Naive thymus-derived CD4-positive, alpha-beta T cell (primary cell): ENCODE data around the gene BNIP5. TPM values are rescaled to one million over a fixed set of nuclear protein-coding genes. Genes with fewer than 3 reads are reported as not detected.

ENCODE experiments used
- ATAC-seq: fragments of 150-1000 bp; cut with Tn5 transposase; 2 replicates; pipeline ENCODE4 v1.10.0; 2021; ENCODE audit warnings: mild to moderate bottlenecking, moderate library complexity
- CTCF ChIA-PET: fragments of 350-600 bp; sonication (Branson Sonifier 250); formaldehyde crosslinking; loops from one replicate; lab custom pipeline; 2021; ENCODE audit warnings: antibody characterized with exemption; lab: Charles Lee
- POLR2A ChIA-PET: fragments of 350-600 bp; sonication (Branson Sonifier 250); formaldehyde crosslinking; loops from one replicate; lab custom pipeline; 2021; ENCODE audit warnings: antibody characterized with exemption, inconsistent platforms; lab: Charles Lee
- DNase-seq, 9 donors: peaks; one replicate each; pipeline versions ENCODE4 v3.0.0 to v3.0.0-alpha.2; 2020 to 2022; ENCODE audit warnings: mixed read lengths in 1 of 9
- H3K27ac ChIP-seq: one replicate; pipeline ENCODE4 v1.7.0; 2013; ENCODE audit warnings: mild to moderate bottlenecking, low read depth, low read length, moderate library complexity
- H3K27me3 ChIP-seq, 2 donors: one replicate each; pipeline ENCODE4 v1.7.0; 2013; ENCODE audit warnings: low read length in 2 of 2, mild to moderate bottlenecking in 2 of 2, moderate library complexity in 2 of 2; ENCODE audit not compliant: control insufficient read depth in 2 of 2, insufficient read depth in 2 of 2
- H3K36me3 ChIP-seq, 3 experiments: 1 replicate in 2 of 3; 2 replicates in 1 of 3; pipeline ENCODE4 v1.7.0; 2013; ENCODE audit warnings: low read length in 3 of 3, mild to moderate bottlenecking in 3 of 3, moderate library complexity in 1 of 3; ENCODE audit not compliant: insufficient read depth in 3 of 3, control insufficient read depth in 2 of 3
- H3K4me1 ChIP-seq, 2 donors: one replicate each; pipeline ENCODE4 v1.7.0; 2013; ENCODE audit warnings: low read length in 2 of 2, mild to moderate bottlenecking in 2 of 2, moderate library complexity in 1 of 2; ENCODE audit not compliant: control insufficient read depth in 2 of 2, insufficient read depth in 2 of 2
- H3K4me3 ChIP-seq: 2 replicates; pipeline ENCODE4 v1.7.0; 2013; ENCODE audit warnings: mild to moderate bottlenecking, low read length
- H3K9me3 ChIP-seq, 3 experiments: 1 replicate in 2 of 3; 2 replicates in 1 of 3; pipeline ENCODE4 v1.7.0; 2013; ENCODE audit warnings: low read length in 3 of 3; ENCODE audit not compliant: control insufficient read depth in 2 of 3
- H3K27ac Mint-ChIP-seq, 9 donors: one replicate each; pipeline ENCODE4 v1.8.0; 2020 to 2022; ENCODE audit warnings: mixed read lengths in 9 of 9, mild to moderate bottlenecking in 8 of 9, moderate library complexity in 5 of 9, inconsistent platforms in 2 of 9
- H3K27me3 Mint-ChIP-seq, 5 donors: one replicate each; pipeline ENCODE4 v1.8.0; 2021 to 2022; ENCODE audit warnings: mixed read lengths in 5 of 5, mild to moderate bottlenecking in 1 of 5
- H3K36me3 Mint-ChIP-seq, 5 donors: one replicate each; pipeline ENCODE4 v1.8.0; 2020 to 2022; ENCODE audit warnings: mixed read lengths in 5 of 5, mild to moderate bottlenecking in 3 of 5, inconsistent platforms in 1 of 5
- H3K4me1 Mint-ChIP-seq, 7 donors: one replicate each; pipeline ENCODE4 v1.8.0; 2020 to 2022; ENCODE audit warnings: mixed read lengths in 7 of 7, mild to moderate bottlenecking in 3 of 7, inconsistent platforms in 1 of 7
- H3K4me3 Mint-ChIP-seq, 10 donors: one replicate each; pipeline ENCODE4 v1.8.0; 2020 to 2022; ENCODE audit warnings: mild to moderate bottlenecking in 10 of 10, mixed read lengths in 10 of 10, moderate library complexity in 6 of 10, inconsistent platforms in 2 of 10
- H3K9me3 Mint-ChIP-seq, 11 donors: one replicate each; pipeline ENCODE4 v1.8.0; 2020 to 2022; ENCODE audit warnings: mixed read lengths in 11 of 11, mild to moderate bottlenecking in 4 of 11, inconsistent platforms in 1 of 11, moderate library complexity in 1 of 11
- intact Hi-C, 2 donors: fragments of 100-400 bp; cut with micrococcal nuclease; formaldehyde crosslinking; loops; one replicate each; pipeline ENCODE4 v1.15.1; 2023
- polyA plus RNA-seq, 2 donors: library from polyadenylated mRNA; unstranded; fragments of 300-500 nt; fragmentation: Illumina TruSeq; gene quantifications; one replicate each; pipeline ENCODE4 v1.2.3, GENCODE V29; 2021
- total RNA-seq, 6 experiments: library from RNA in 5 of 6; stranded (reverse) in 5 of 6; gene quantifications; 1 replicate in 5 of 6; 2 replicates in 1 of 6; pipeline ENCODE4 v1.2.3 and lab custom pipeline; 2021 to 2026

The BNIP5 gene
- total and polyA plus RNA-seq, 7 experiments from 2014 or later, result 0.05 TPM; not detected in 6

DNA sequence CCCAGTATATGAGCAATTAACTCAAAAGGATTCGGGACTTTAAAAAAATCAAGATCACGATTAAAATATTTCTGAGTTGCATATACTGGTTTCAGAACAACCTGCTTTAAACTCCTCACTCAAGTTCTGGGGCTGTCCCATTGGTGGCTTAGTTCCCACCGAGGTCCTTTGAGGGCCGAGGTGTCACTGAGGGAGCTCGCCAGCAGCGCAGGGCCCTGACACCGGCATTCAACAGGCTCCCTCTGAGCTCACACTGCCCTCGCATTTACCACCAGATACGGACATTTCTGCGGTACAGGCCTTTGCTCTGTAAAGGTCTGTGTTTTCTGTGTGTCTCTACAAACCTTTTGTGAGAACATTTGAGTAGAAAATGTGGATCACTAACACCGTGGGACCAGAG is 24.4 kb upstream of the BNIP5 start:
- no peak overlapping the region for H3K27ac ChIP-seq
- H3K36me3 ChIP-seq, result no peaks in the 10 kb centered on the region
- ATAC-seq (no peak), DNase-seq (no peak)
- no peaks in the 10 kb centered on the region for H3K27me3 ChIP-seq
- Mint-ChIP-seq H3K4me1 (peaks cover 0 to 30% (median 4%) of the 10 kb centered on the region in 7 donors), H3K36me3 (peaks cover 0 to 4% (median 0%) of the 10 kb centered on the region in 5 donors), H3K27ac (peak overlapping the region in 1 of 9 donors; percentile 24), H3K4me3 (no peak overlapping the region), H3K9me3 (no peaks in the 10 kb centered on the region), H3K27me3 (peaks cover 0 to 11% (median 4%) of the 10 kb centered on the region in 5 donors)
- no peaks in the 10 kb centered on the region for H3K9me3 ChIP-seq
- H3K4me3 ChIP-seq, result no peak overlapping the region
- POLR2A ChIA-PET, result no interaction called here
- peaks cover 4 to 6% of the 10 kb centered on the region in 2 donors for H3K4me1 ChIP-seq
- CTCF ChIA-PET, result interaction anchor here (0.7 to 1.4 kb wide), 3 partner anchors 20 to 698 kb away, joined by 3 to 4 read pairs (median 4); no protein-coding TSS in a partner anchor
- intact Hi-C loops, result loop anchor here (2.0 kb wide), 4 partner anchors 230 to 838 kb away; partner anchors contain the start of genes ARMC12 (in 1 of the 2) and MAPK13 (in 1 of the 2)

DNA sequence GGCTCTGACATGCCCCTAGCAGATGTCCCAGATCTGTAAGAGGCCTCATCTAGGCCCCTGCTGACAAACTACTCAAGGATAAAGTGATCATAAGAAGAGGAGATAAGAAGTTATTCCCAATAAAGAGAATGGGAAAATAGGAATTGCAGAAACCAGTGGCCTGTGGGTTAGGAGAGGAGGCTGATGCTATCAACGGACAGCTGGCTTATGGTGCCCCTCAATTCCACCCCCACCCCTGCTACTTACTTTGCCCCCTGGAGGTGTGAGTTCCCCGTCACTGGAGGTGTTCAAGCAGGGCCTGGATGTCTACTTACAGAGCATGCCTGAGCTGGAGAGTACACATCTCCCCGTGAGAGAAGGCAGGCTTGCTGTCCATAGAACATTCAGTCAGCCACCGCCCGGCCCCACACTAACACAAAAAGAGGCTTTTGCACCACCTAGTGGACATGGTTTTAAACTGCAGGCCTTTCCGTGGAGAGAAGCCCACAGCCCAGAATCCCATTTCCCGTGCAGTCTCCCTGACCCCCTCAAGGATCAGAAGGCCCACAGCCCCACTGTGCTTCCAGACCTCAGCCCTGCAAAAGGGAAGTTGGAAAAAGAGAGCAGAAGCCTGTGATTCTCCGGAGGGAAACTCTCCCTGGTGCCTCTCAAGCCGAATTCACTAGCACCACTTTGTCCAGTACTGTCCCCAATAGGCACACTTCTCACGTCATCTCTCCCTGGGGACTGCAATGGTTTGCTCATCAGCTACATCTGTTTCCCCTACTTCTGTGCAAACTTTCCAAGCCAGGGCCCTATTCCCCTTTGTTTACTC is 23.8 kb upstream of the BNIP5 start:
- ChIA-PET CTCF (interaction anchor here (0.5 to 1.4 kb wide), 3 partner anchors 20 to 698 kb away, joined by 3 to 4 read pairs (median 3); partner anchors contain the start of gene CLPSL2), POLR2A (no interaction called here)
- Mint-ChIP-seq H3K4me3 (no peak overlapping the region), H3K27me3 (peaks cover 0 to 15% (median 4%) of the 10 kb centered on the region in 5 donors), H3K9me3 (no peaks in the 10 kb centered on the region), H3K27ac (peak overlapping the region in 2 of 9 donors; percentile 24 to 55), H3K36me3 (peaks cover 0 to 3% (median 0%) of the 10 kb centered on the region in 5 donors), H3K4me1 (peaks cover 0 to 30% (median 4%) of the 10 kb centered on the region in 7 donors)
- Histone ChIP-seq H3K27ac (no peak overlapping the region), H3K36me3 (no peaks in the 10 kb centered on the region), H3K9me3 (no peaks in the 10 kb centered on the region), H3K4me1 (peaks cover 4 to 6% of the 10 kb centered on the region in 2 donors), H3K4me3 (no peak overlapping the region), H3K27me3 (no peaks in the 10 kb centered on the region)
- peak; percentile 37 to 74 (median 66) for DNase-seq
- intact Hi-C loops, result loop anchor here (1.0 to 2.0 kb wide), 12 partner anchors 19 to 838 kb away; partner anchors contain the start of genes MAPK14 (in 2 of the 2), ARMC12 (in 1 of the 2) and MAPK13 (in 1 of the 2)
- ATAC-seq, result peak; percentile 95

DNA sequence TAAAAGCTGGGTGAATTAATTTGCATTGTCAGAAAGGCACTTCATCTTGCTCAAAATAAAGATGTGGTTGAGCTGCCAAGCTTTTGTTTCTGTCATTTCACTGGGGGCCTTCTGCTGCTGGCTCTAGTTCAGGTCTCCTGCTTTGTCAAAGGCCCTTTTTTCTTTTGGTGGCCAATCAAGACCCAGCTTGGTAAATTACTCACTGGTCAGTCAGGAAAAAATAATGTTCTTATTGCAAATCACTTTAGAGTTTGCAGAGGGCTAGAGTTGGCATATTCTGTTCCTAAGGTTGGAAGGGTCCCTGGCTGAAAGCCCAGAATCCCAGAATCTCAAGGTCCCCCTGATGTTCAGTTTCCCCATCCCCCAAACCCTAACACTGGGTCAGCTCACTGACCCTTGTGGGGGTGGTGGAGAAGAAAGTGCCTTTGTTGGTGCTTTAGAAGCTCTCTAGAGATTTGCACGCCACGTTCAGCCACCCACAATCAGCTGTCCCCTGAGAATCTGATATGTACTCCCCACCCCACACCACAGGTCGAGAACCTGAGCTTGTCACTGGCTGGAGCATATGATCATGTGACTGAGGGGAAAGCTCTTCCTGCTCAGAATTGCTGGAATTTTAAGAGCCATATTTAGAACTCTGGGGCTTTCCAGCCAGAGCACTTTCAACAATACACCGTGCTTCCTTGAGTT is 21.7 kb upstream of the BNIP5 start:
- Histone ChIP-seq H3K27ac (no peak overlapping the region), H3K9me3 (no peaks in the 10 kb centered on the region), H3K36me3 (no peaks in the 10 kb centered on the region), H3K27me3 (no peaks in the 10 kb centered on the region), H3K4me3 (no peak overlapping the region), H3K4me1 (peaks cover 4 to 6% of the 10 kb centered on the region in 2 donors)
- Mint-ChIP-seq H3K4me3 (no peak overlapping the region), H3K36me3 (peaks cover 0 to 5% (median 0%) of the 10 kb centered on the region in 5 donors), H3K27ac (no peak overlapping the region), H3K9me3 (peaks cover 0 to 2% (median 0%) of the 10 kb centered on the region in 11 donors), H3K4me1 (peaks cover 0 to 24% (median 4%) of the 10 kb centered on the region in 7 donors), H3K27me3 (peaks cover 0 to 33% (median 4%) of the 10 kb centered on the region in 5 donors)
- CTCF ChIA-PET, result interaction anchor here (0.6 to 2.1 kb wide), 8 partner anchors 9 to 335 kb away, joined by 3 to 7 read pairs (median 4); partner anchors contain the start of gene MAPK14
- POLR2A ChIA-PET, result interaction anchor here (0.5 to 0.8 kb wide), 2 partner anchors 205 to 331 kb away, joined by 3 read pairs; partner anchors contain the start of gene MAPK14
- intact Hi-C loops, result no loop called here
- DNase-seq (no peak), ATAC-seq (no peak)

DNA sequence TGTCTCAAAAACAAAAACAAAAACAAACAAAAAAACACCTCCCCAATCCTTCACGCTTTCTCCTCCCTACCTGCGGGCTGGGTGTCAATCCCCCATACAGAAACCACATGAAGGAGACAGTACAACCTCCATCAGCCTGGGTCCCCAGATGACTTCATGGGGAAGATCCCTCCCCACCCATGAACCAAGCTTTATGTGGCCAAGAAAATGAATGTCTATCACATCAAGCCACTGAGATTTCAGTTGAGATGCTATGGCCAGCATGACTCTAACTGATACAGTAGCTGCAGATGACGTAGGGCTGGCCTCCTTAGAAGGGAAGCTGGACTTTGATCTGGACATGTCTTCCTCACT is 21.2 kb upstream of the BNIP5 start:
- peaks cover 4 to 6% of the 10 kb centered on the region in 2 donors for H3K4me1 ChIP-seq
- Mint-ChIP-seq H3K27me3 (peaks cover 0 to 38% (median 4%) of the 10 kb centered on the region in 5 donors), H3K4me3 (no peak overlapping the region), H3K27ac (peak overlapping the region in 1 of 9 donors; percentile 35), H3K36me3 (peaks cover 0 to 2% (median 0%) of the 10 kb centered on the region in 5 donors), H3K9me3 (peaks cover 0 to 3% (median 0%) of the 10 kb centered on the region in 11 donors), H3K4me1 (peaks cover 0 to 20% (median 4%) of the 10 kb centered on the region in 7 donors)
- H3K27me3 ChIP-seq, result no peaks in the 10 kb centered on the region
- DNase-seq, result no peak
- ChIA-PET POLR2A (interaction anchor here (0.8 kb wide), 1 partner anchor 330 kb away, joined by 3 read pairs; the partner anchor contains the start of gene MAPK14), CTCF (interaction anchor here (0.7 to 2.1 kb wide), 4 partner anchors 9 to 330 kb away, joined by 3 to 5 read pairs (median 4); partner anchors contain the start of gene MAPK14)
- no peak for ATAC-seq
- no peak overlapping the region for H3K4me3 ChIP-seq
- no peaks in the 10 kb centered on the region for H3K9me3 ChIP-seq
- no peak overlapping the region for H3K27ac ChIP-seq
- intact Hi-C loops, result no loop called here
- no peaks in the 10 kb centered on the region for H3K36me3 ChIP-seq

DNA sequence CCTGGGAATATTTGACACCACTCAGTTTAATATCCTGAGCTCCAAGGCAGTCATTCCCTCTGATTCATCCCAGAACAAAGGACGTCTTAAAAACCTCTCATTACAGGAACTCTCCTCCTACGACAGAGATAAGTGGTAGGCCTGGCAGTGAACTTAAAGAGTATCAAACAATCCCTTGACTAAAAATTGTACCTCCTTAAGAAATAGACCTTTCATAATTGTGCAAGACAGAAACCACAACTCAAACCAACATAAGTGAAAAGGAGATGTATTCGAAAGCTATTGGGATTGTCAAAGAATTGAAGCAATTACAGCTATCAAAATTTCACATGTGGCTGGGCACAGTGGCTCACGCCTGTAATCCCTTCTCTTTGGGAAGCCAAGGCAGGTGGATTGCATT is 19.1 kb upstream of the BNIP5 start:
- Histone ChIP-seq H3K36me3 (no peaks in the 10 kb centered on the region), H3K4me1 (peaks cover 4 to 6% of the 10 kb centered on the region in 2 donors), H3K27ac (no peak overlapping the region), H3K27me3 (no peaks in the 10 kb centered on the region), H3K4me3 (no peak overlapping the region), H3K9me3 (no peaks in the 10 kb centered on the region)
- no peak overlapping the region for H3K27ac Mint-ChIP-seq
- CTCF ChIA-PET, result no interaction called here
- H3K36me3 Mint-ChIP-seq, result peaks cover 0 to 2% (median 0%) of the 10 kb centered on the region in 5 donors
- POLR2A ChIA-PET, result interaction anchor here (0.7 kb wide), 1 partner anchor 208 kb away, joined by 8 read pairs; no protein-coding TSS in a partner anchor
- no peak overlapping the region for H3K4me3 Mint-ChIP-seq
- H3K27me3 Mint-ChIP-seq, result peaks cover 0 to 46% (median 4%) of the 10 kb centered on the region in 5 donors
- peaks cover 0 to 20% (median 4%) of the 10 kb centered on the region in 7 donors for H3K4me1 Mint-ChIP-seq
- intact Hi-C loops, result no loop called here
- DNase-seq (no peak), ATAC-seq (no peak)
- H3K9me3 Mint-ChIP-seq, result peaks cover 0 to 5% (median 0%) of the 10 kb centered on the region in 11 donors

DNA sequence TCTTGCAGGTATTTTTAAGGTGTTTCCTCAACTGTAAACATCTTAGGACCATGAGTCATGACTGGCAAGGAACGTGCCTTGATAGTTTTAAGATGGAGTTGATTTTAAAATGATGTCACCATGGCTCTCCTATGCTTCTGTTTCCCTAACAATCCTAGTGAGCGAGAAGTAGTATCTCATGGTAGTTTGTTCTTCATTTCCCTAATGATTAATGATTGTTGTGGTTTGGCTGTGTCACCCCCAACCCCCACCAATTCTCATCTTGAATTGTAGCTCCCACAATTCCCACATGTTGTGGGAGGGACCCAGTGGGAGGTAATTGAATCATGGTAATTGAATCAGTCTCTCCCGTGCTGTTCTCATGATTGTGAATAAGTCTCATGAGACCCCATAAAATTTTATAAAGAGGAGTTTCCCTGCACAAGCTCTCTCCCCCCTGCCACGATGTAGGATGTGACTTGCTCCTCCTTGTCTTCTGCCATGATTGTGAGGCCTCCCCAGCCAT is 16.8 kb upstream of the BNIP5 start:
- Histone ChIP-seq H3K4me1 (no peaks in the 10 kb centered on the region), H3K4me3 (no peak overlapping the region), H3K27ac (no peak overlapping the region), H3K27me3 (no peaks in the 10 kb centered on the region), H3K36me3 (no peaks in the 10 kb centered on the region), H3K9me3 (no peaks in the 10 kb centered on the region)
- peaks cover 0 to 58% (median 4%) of the 10 kb centered on the region in 5 donors for H3K27me3 Mint-ChIP-seq
- ChIA-PET POLR2A (no interaction called here), CTCF (interaction anchor here (0.7 kb wide), 1 partner anchor 13 kb away, joined by 3 read pairs; no protein-coding TSS in a partner anchor)
- intact Hi-C loops, result no loop called here
- H3K36me3 Mint-ChIP-seq, result peaks cover 0 to 2% (median 0%) of the 10 kb centered on the region in 5 donors
- H3K4me1 Mint-ChIP-seq, result peaks cover 0 to 11% (median 0%) of the 10 kb centered on the region in 7 donors
- DNase-seq (no peak), ATAC-seq (no peak)
- peaks cover 0 to 5% (median 0%) of the 10 kb centered on the region in 11 donors for H3K9me3 Mint-ChIP-seq
- no peak overlapping the region for H3K4me3 Mint-ChIP-seq
- no peak overlapping the region for H3K27ac Mint-ChIP-seq
